ENCODE results near the gene KCNK4.
"Not testable (repeated sequence)": the region's sequence is repeated elsewhere in the genome, so short reads cannot be mapped to it uniquely, and the experiment has no call there.

KCNK4 gene

GRCh38 chr11:64320556-64320955 lies 29.5 kb downstream of the KCNK4 start:
- no peak overlapping the region for H3K4me3 ChIP-seq (replicated peaks; ENCODE audit: low read depth, low read length)
- TF ChIP-seq CTCF (IDR thresholded peaks at IDR 0.05; ENCODE audit: low read length, missing control alignments) = no peak
- DNase-seq (ENCODE audit: low read depth) = no peak

- H3K4me3 ChIP-seq (replicated peaks; ENCODE audit: low read depth, low read length) = no peak overlapping the region
- no peak for TF ChIP-seq CTCF (IDR thresholded peaks at IDR 0.05; ENCODE audit: low read length, missing control alignments)
- no peak for DNase-seq (ENCODE audit: low read depth)
These were observed 29.9 kb downstream of the KCNK4 start for GRCh38 chr11:64321026-64321425.

GRCh38 chr11:64321533-64321932 lies 30.4 kb downstream of the KCNK4 start:
- H3K4me3 ChIP-seq (replicated peaks; ENCODE audit: low read depth, low read length) = no peak overlapping the region
- DNase-seq (ENCODE audit: low read depth) = no peak
- TF ChIP-seq CTCF (IDR thresholded peaks at IDR 0.05; ENCODE audit: low read length, missing control alignments) = no peak

- no peak for DNase-seq (ENCODE audit: low read depth)
- H3K4me3 ChIP-seq (replicated peaks; ENCODE audit: low read depth, low read length) = no peak overlapping the region
- TF ChIP-seq CTCF (IDR thresholded peaks at IDR 0.05; ENCODE audit: low read length, missing control alignments) = no peak
These were observed 31.8 kb downstream of the KCNK4 start for GRCh38 chr11:64322925-64323260.

GRCh38 chr11:64323373-64323772 lies 32.3 kb downstream of the KCNK4 start:
- TF ChIP-seq CTCF (IDR thresholded peaks at IDR 0.05; ENCODE audit: low read length, missing control alignments) = no peak
- no peak overlapping the region for H3K4me3 ChIP-seq (replicated peaks; ENCODE audit: low read depth, low read length)
- DNase-seq (ENCODE audit: low read depth) = no peak

- DNase-seq (ENCODE audit: low read depth); H3K4me3 ChIP-seq (replicated peaks; ENCODE audit: low read depth, low read length): not testable (repeated sequence)
These were observed 32.9 kb downstream of the KCNK4 start for GRCh38 chr11:64323984-64324383.

- TF ChIP-seq CTCF (IDR thresholded peaks at IDR 0.05; ENCODE audit: low read length, missing control alignments) = no peak
- DNase-seq (ENCODE audit: low read depth) = no peak
- H3K4me3 ChIP-seq (replicated peaks; ENCODE audit: low read depth, low read length) = no peak overlapping the region
These were observed 33.8 kb downstream of the KCNK4 start for GRCh38 chr11:64324692-64325469.

Data from fibroblast of pulmonary artery (primary cell).